K562 (cell line): ENCODE measurements around the gene DLK2. TPM values are rescaled to one million over a fixed set of nuclear protein-coding genes. Genes with fewer than 3 reads are reported as not detected.

Source experiments
- CBX2 ChIP-seq: fragments of 200-600 bp; sonication (generic); IDR thresholded peaks from one replicate; pipeline ENCODE4 v1.6.1; 2012; ENCODE audit warnings: mild to moderate bottlenecking, low read length, inconsistent platforms; ENCODE audit not compliant: insufficient read depth, poor library complexity, severe bottlenecking
- FOXJ3 ChIP-seq: sonication (generic); formaldehyde crosslinking; IDR thresholded peaks from 2 replicates; pipeline ENCODE4 v1.4.0; 2020; ENCODE audit warnings: mild to moderate bottlenecking, missing genetic modification reagents
- JUN ChIP-seq, 2 experiments: sonication (generic) in 1 of 2; formaldehyde crosslinking in 1 of 2; IDR thresholded peaks; 2 replicates each; pipeline versions ENCODE4 v1.6.1 to v1.8.0; 2012 to 2022; ENCODE audit warnings: borderline replicate concordance in 2 of 2, mild to moderate bottlenecking in 2 of 2, improper control_type of control experiment in 1 of 2, low read depth in 1 of 2, low read length in 1 of 2, missing genetic modification reagents in 1 of 2
- L3MBTL2 ChIP-seq: fragments of 450-650 bp; IDR thresholded peaks from 2 replicates; pipeline ENCODE4 v1.6.1; 2016; ENCODE audit warnings: mild to moderate bottlenecking, moderate library complexity
- RBM34 ChIP-seq: fragments of 200-400 bp; formaldehyde crosslinking; IDR thresholded peaks from 2 replicates; pipeline ENCODE4 v1.6.1; 2018; ENCODE audit warnings: low read length, borderline replicate concordance; ENCODE audit not compliant: insufficient read depth
- SREBF1 ChIP-seq: fragments of 150-350 bp; IDR thresholded peaks from 2 replicates; pipeline ENCODE4 v1.6.1; 2014; ENCODE audit warnings: antibody characterized with exemption, low read depth, low read length, borderline replicate concordance
- ZKSCAN3 ChIP-seq: fragments of 250-450 bp; sonication (Bioruptor Pico); IDR thresholded peaks from 2 replicates; pipeline ENCODE4 v1.4.0; 2020
- polyA plus RNA-seq, 8 experiments: library from polyadenylated mRNA; depleted of rRNA in 4 of 8; stranded (reverse) in 5 of 8; unstranded in 3 of 8; fragments of >200 nt; fragmentation: Nextera tagmentation in 2 of 8; fragmentation: Illumina TruSeq in 1 of 8; extraction: Ambion mirVana in 2 of 8; extraction: Trizol in 1 of 8; gene quantifications; 2 replicates each; pipeline versions ENCODE4 v1.2.1 to v1.2.3, GENCODE V29; 2011 to 2014; ENCODE audit warnings: inconsistent platforms in 1 of 8, missing spikeins in 1 of 8
- total RNA-seq, 7 experiments: library from RNA; depleted of rRNA in 6 of 7; stranded (reverse); fragments of >200 nt in 6 of 7; fragmentation: Illumina TruSeq in 2 of 7; extraction: Trizol in 2 of 7; gene quantifications; 2 replicates each; pipeline versions ENCODE4 v1.2.1 to v1.2.3, GENCODE V29; 2011 to 2021; ENCODE audit warnings: low replicate concordance in 1 of 7
- TF ChIP-seq, protein P1 (sequence below), 2 experiments: fragments of 450-650 bp; IDR thresholded peaks; 2 replicates each; pipeline ENCODE4 v1.6.1; 2016; ENCODE audit warnings: mild to moderate bottlenecking in 2 of 2, borderline replicate concordance in 1 of 2, low read depth in 1 of 2, moderate library complexity in 1 of 2
- TF ChIP-seq, protein P2 (sequence below): fragments of 450-650 bp; IDR thresholded peaks from 2 replicates; pipeline ENCODE4 v1.6.1; 2018; ENCODE audit not compliant: partially characterized antibody

The DLK2 gene
- total and polyA plus RNA-seq, 9 of the 15 experiments (the other 6 are each of a cell fraction or from before 2014, with no cell fraction given) = 0.11 to 0.53 (median 0.29) TPM; not detected in 3

DNA sequence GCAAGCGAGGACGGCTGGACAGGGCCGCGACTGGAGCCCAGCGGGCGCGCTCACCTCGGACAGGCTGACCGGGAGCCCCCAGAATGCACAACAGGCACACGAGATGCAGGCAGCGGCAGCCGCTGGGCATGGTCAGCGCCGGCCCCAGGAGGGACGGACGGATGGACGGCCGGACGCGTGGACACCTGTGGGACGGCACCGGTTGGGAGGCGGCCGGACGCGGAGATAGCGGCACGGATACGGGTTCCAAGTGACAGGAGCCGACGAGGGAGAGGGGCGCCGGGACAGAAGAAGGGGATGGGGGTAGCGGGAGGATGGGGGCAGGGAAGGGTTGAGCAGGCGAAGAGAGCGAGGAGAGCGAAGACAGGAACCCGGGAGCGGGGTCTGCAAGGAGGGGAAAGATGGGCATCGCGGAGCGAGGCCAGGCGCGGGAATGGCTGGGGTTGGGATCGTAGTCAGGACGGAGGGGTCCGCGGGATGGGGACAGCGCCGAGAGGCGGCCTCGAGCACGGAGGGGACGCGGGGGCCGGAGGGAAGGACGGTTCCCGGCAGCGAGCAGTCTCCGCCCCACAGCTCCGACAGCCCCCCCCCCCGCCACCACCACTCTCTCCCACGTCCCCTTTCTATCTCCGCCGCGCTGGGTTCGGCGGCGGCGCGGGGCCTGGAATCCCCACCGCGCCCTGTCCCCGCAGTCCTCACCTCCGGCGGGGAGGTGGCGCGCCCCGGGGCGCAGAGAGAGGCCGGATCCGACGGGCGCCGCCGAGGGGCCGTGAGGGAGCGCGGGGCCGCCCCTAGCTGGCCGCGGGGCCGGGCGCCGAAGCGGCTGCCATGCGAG, 435 bp downstream of the DLK2 start (continued):
- TF ChIP-seq, protein P1, sequence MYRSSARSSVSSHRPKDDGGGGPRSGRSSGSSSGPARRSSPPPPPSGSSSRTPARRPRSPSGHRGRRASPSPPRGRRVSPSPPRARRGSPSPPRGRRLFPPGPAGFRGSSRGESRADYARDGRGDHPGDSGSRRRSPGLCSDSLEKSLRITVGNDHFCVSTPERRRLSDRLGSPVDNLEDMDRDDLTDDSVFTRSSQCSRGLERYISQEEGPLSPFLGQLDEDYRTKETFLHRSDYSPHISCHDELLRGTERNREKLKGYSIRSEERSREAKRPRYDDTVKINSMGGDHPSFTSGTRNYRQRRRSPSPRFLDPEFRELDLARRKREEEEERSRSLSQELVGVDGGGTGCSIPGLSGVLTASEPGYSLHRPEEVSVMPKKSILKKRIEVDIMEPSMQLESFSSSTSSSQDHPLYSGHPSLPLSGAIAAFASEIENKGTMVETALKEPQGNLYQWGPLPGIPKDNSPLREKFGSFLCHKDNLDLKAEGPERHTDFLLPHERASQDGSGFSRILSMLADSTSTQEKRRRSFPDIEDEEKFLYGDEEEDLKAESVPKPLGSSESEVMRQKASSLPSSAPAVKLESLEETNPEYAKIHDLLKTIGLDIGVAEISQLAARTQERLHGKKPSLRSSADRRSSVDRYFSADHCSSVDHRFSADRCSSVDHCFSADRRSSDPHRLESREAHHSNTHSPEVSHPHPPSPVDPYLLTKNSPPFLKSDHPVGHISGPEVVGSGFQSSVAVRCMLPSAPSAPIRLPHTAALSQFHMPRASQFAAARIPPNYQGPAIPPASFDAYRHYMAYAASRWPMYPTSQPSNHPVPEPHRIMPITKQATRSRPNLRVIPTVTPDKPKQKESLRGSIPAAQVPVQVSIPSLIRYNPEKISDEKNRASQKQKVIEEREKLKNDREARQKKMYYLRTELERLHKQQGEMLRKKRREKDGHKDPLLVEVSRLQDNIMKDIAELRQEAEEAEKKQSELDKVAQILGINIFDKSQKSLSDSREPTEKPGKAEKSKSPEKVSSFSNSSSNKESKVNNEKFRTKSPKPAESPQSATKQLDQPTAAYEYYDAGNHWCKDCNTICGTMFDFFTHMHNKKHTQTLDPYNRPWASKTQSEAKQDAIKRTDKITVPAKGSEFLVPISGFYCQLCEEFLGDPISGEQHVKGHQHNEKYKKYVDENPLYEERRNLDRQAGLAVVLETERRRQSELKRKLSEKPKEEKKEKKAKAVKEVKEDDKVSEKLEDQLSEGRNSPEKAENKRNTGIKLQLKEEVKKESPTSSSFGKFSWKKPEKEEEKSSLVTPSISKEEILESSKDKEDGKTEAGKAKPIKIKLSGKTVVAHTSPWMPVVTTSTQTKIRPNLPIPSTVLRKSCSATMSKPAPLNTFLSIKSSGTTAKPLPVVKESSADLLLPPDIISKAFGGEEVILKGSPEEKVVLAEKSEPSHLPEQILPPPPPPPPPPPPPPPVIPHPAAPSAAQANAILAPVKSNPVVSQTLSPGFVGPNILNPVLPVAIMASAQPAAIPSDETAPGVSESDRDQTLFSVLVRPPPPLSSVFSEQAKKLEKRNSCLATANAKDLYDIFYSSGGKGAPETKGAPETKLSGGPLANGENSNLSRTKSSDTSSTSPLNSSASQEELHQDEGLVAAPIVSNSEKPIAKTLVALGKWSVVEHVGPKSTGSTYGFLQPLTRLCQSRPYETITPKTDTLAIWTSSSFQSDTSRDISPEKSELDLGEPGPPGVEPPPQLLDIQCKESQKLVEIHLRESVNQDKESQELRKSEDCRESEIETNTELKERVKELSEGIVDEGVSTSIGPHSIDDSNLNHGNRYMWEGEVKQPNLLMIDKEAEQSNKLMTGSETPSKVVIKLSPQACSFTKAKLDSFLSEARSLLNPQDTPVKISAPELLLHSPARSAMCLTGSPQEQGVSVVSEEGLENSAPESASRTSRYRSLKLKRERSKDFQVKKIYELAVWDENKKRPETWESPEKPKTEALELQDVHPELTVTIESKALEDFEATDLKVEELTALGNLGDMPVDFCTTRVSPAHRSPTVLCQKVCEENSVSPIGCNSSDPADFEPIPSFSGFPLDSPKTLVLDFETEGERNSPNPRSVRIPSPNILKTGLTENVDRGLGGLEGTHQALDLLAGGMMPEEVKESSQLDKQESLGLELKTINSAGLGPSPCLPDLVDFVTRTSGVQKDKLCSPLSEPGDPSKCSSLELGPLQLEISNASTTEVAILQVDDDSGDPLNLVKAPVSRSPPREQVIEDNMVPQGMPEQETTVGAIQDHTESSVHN (IDR thresholded peaks at IDR 0.05; ENCODE audit: borderline replicate concordance in 1 of 2, low read depth in 1 of 2) = no peak
- TF ChIP-seq RBM34 = no peak
- TF ChIP-seq CBX2 = no peak
- TF ChIP-seq L3MBTL2 = peak; percentile 37
- no peak for TF ChIP-seq JUN (IDR thresholded peaks at IDR 0.05; ENCODE audit: borderline replicate concordance, low read depth, low read length)
- TF ChIP-seq JUN (CRISPR knock-in tag; IDR thresholded peaks at IDR 0.05; ENCODE audit: borderline replicate concordance) = no peak
- TF ChIP-seq SREBF1 = no peak
- TF ChIP-seq FOXJ3 (CRISPR knock-in tag) = no peak
- TF ChIP-seq, protein P2, sequence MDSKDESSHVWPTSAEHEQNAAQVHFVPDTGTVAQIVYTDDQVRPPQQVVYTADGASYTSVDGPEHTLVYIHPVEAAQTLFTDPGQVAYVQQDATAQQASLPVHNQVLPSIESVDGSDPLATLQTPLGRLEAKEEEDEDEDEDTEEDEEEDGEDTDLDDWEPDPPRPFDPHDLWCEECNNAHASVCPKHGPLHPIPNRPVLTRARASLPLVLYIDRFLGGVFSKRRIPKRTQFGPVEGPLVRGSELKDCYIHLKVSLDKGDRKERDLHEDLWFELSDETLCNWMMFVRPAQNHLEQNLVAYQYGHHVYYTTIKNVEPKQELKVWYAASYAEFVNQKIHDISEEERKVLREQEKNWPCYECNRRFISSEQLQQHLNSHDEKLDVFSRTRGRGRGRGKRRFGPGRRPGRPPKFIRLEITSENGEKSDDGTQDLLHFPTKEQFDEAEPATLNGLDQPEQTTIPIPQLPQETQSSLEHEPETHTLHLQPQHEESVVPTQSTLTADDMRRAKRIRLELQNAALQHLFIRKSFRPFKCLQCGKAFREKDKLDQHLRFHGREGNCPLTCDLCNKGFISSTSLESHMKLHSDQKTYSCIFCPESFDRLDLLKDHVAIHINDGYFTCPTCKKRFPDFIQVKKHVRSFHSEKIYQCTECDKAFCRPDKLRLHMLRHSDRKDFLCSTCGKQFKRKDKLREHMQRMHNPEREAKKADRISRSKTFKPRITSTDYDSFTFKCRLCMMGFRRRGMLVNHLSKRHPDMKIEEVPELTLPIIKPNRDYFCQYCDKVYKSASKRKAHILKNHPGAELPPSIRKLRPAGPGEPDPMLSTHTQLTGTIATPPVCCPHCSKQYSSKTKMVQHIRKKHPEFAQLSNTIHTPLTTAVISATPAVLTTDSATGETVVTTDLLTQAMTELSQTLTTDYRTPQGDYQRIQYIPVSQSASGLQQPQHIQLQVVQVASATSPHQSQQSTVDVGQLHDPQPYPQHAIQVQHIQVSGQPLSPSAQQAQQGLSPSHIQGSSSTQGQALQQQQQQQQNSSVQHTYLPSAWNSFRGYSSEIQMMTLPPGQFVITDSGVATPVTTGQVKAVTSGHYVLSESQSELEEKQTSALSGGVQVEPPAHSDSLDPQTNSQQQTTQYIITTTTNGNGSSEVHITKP = peak; percentile 9
- no peak for TF ChIP-seq ZKSCAN3 (CRISPR knock-in tag)
